Left lung (tissue), 10 donors: ENCODE data around the gene PTPN3. TPM values are rescaled to one million over a fixed set of nuclear protein-coding genes. Genes with fewer than 3 reads are reported as not detected.

Experiments
- ATAC-seq: fragments of 200-7000 bp; cut with Tn5 transposase; one replicate; pipeline ENCODE4 v1.9.1; 2020; ENCODE audit warnings: moderate library complexity
- DNase-seq, 4 donors: peaks; one replicate each; pipeline ENCODE4 v3.0.0-alpha.2; 2013 to 2020
- H3K27ac ChIP-seq, 2 donors: fragments of 200-600 bp; sonication (generic) in 1 of 2; one replicate each; pipeline versions ENCODE4 v1.5.0 to v1.8.0; 2020 to 2021
- H3K27me3 ChIP-seq, 2 donors: fragments of 200-600 bp; sonication (generic) in 1 of 2; one replicate each; pipeline versions ENCODE4 v1.5.0 to v1.8.0; 2020 to 2021
- H3K36me3 ChIP-seq, 2 donors: fragments of 200-600 bp; sonication (generic) in 1 of 2; one replicate each; pipeline versions ENCODE4 v1.5.0 to v1.8.0; 2020 to 2021
- H3K4me1 ChIP-seq, 2 donors: fragments of 200-600 bp; one replicate each; pipeline ENCODE4 v1.8.0; 2021
- H3K4me3 ChIP-seq, 2 donors: fragments of 200-600 bp; sonication (generic) in 1 of 2; one replicate each; pipeline versions ENCODE4 v1.5.0 to v1.8.0; 2020 to 2021; ENCODE audit warnings: mild to moderate bottlenecking in 1 of 2
- H3K9me3 ChIP-seq, 2 donors: fragments of 200-600 bp; sonication (generic) in 1 of 2; one replicate each; pipeline versions ENCODE4 v1.5.0 to v1.8.0; 2020 to 2021
- intact Hi-C, 2 donors: fragments of 100-400 bp; cut with DNase I; formaldehyde crosslinking; loops; one replicate each; pipeline versions ENCODE4 v1.11.2 to v1.14.2; 2022
- polyA plus RNA-seq, 6 donors: library from polyadenylated mRNA; unstranded; fragments of 120-200 nt; gene quantifications; one replicate each; pipeline ENCODE4 v1.2.1, GENCODE V29; 2013; ENCODE audit not compliant: insufficient read length in 6 of 6
- total RNA-seq, 2 donors: library from RNA; stranded (reverse); fragmentation: NEBNext Ultra II Directional; extraction: Animal tissue kit (Norgen Biotek cat#: 25700); gene quantifications; one replicate each; pipeline ENCODE4 v1.2.1, GENCODE V29; 2021
- TF ChIP-seq, protein P1 (sequence below), 2 donors: fragments of 200-600 bp; sonication (generic) in 1 of 2; IDR thresholded peaks; one replicate each; pipeline versions ENCODE4 v1.5.0 to v1.8.0; 2021; ENCODE audit warnings: antibody characterized with exemption in 2 of 2
- donor health status: DM: no; HTN: yes; CAD: no.
- donor health status: DM: no; HTN: no; CAD: no.

Gene PTPN3
- total and polyA plus RNA-seq, 8 donors, result 7.7 to 16.6 (median 15.7) TPM

DNA sequence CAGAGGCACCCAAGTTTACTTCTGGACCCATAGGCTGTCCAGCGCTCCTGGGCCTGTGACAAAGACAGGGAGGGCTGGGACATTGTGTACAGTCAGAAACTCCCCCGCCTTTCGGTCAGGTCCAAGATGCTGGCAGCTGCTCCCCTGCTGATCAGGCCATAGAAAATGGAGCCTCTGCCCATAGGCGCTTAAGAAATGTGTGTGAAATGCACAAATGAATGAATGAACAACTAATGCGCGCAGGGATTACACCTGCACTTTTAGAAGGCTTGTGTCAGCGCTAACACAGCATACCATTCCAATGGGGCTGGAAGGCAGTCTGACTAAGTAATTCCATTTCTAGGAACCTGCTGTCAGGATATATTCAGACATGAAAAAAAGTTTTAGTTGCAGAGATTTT is 16.3 kb downstream of the PTPN3 start:
- DNase-seq (no peak), ATAC-seq (no peak)
- TF ChIP-seq, protein P1, sequence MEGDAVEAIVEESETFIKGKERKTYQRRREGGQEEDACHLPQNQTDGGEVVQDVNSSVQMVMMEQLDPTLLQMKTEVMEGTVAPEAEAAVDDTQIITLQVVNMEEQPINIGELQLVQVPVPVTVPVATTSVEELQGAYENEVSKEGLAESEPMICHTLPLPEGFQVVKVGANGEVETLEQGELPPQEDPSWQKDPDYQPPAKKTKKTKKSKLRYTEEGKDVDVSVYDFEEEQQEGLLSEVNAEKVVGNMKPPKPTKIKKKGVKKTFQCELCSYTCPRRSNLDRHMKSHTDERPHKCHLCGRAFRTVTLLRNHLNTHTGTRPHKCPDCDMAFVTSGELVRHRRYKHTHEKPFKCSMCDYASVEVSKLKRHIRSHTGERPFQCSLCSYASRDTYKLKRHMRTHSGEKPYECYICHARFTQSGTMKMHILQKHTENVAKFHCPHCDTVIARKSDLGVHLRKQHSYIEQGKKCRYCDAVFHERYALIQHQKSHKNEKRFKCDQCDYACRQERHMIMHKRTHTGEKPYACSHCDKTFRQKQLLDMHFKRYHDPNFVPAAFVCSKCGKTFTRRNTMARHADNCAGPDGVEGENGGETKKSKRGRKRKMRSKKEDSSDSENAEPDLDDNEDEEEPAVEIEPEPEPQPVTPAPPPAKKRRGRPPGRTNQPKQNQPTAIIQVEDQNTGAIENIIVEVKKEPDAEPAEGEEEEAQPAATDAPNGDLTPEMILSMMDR (IDR thresholded peaks at IDR 0.05), result no peak
- Histone ChIP-seq H3K4me1 (no peaks in the 10 kb centered on the region), H3K36me3 (no peaks in the 10 kb centered on the region), H3K4me3 (no peak overlapping the region), H3K9me3 (no peaks in the 10 kb centered on the region), H3K27ac (no peak overlapping the region), H3K27me3 (peaks cover 0 to 37% of the 10 kb centered on the region in 2 donors)
- intact Hi-C loops, result no loop called here

DNA sequence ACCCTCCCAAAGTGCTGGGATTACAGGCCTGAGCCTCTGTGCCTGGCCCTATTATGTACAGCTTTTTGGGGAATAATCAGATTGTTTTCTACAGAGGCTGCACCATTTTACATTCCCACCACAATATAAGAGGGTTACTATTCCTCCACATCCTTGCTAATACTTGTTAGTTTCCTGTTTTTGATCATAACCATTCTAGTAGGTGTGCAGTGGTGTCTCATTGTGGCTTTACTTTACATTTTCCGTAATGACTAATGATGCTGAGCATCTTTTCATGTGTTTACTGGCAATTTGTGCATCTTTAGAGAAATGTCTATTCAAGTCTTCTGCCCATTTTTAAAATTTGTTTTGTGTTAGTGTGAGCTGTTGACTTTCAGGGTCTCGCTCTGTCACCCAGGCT is 18.3 kb downstream of the PTPN3 start:
- Histone ChIP-seq H3K27ac (no peak overlapping the region), H3K4me1 (no peaks in the 10 kb centered on the region), H3K36me3 (no peaks in the 10 kb centered on the region), H3K27me3 (peaks cover 0 to 30% of the 10 kb centered on the region in 2 donors), H3K4me3 (no peak overlapping the region), H3K9me3 (no peaks in the 10 kb centered on the region)
- no peak for DNase-seq
- ATAC-seq, result no peak
- intact Hi-C loops, result no loop called here
- TF ChIP-seq, protein P1 (IDR thresholded peaks at IDR 0.05), result no peak

DNA sequence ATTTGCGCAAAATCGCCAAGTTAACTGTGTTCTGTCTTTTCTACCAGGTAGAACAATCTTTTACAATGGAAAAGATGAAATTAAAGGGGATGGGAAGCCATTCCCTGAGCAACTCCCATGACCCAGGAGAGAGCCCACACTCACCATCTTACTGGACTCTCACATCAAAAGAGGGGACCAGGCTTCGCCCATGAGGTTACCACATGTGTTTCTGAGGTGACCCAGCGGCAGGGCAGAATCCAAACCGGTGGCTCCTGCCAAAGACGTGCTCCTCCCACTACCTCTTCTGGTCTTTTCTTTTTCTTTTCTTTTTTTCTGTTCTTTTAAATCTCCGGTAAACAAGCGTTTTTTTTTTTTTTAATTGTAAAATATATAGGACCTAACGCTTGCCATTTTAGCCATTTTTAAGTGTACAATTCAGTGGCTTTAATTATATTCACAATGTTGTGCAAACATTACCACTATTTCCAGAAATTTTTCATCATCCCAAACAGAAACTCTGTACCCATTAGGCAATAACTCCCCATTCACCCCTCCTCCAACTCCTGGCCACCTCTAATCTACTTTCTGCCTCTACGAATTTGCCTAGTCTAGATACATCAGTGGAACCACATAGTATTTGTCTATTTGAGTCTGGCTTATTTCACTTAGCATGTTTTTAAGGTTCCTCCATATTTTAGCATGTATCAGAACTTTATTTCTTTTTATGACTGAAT is 19.3 kb downstream of the PTPN3 start:
- Histone ChIP-seq H3K4me3 (no peak overlapping the region), H3K27me3 (peaks cover 0 to 36% of the 10 kb centered on the region in 2 donors), H3K27ac (peak overlapping the region in 1 of 2 donors; percentile 76), H3K9me3 (no peaks in the 10 kb centered on the region), H3K4me1 (peaks cover 0 to 3% of the 10 kb centered on the region in 2 donors), H3K36me3 (no peaks in the 10 kb centered on the region)
- intact Hi-C loops, result no loop called here
- ATAC-seq (no peak), DNase-seq (no peak)
- TF ChIP-seq, protein P1 (IDR thresholded peaks at IDR 0.05), result no peak

DNA sequence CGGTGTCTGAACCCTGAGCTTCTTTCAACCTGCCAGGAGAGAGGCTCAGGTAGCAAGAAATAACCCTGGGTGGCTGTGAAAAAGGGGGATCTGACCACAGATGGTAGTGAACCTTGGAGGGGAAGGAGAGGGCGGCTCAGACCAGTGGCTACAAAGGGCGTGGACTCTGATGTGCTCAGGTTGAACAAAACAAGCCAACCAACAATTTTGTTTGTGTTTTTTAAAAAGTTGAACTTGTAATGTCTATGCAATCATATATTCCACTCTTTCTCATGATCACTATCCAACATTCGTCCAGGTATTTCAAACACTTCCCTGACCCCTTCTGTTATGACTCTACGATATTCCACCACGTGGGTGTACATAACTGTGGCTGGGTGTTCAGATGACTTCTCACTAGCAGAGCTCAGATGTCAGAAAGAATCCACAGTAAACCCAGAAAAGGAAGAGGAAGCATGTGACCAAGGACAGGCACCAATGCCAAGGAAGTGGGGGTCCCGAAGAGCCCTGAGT is 20.0 kb downstream of the PTPN3 start:
- H3K9me3 ChIP-seq, result no peaks in the 10 kb centered on the region
- intact Hi-C loops, result no loop called here
- no peak overlapping the region for H3K4me3 ChIP-seq
- H3K4me1 ChIP-seq, result peaks cover 0 to 6% of the 10 kb centered on the region in 2 donors
- TF ChIP-seq, protein P1 (IDR thresholded peaks at IDR 0.05), result no peak
- DNase-seq (no peak), ATAC-seq (no peak)
- peaks cover 0 to 40% of the 10 kb centered on the region in 2 donors for H3K27me3 ChIP-seq
- H3K27ac ChIP-seq, result peak overlapping the region; percentile 69 to 76
- H3K36me3 ChIP-seq, result no peaks in the 10 kb centered on the region

DNA sequence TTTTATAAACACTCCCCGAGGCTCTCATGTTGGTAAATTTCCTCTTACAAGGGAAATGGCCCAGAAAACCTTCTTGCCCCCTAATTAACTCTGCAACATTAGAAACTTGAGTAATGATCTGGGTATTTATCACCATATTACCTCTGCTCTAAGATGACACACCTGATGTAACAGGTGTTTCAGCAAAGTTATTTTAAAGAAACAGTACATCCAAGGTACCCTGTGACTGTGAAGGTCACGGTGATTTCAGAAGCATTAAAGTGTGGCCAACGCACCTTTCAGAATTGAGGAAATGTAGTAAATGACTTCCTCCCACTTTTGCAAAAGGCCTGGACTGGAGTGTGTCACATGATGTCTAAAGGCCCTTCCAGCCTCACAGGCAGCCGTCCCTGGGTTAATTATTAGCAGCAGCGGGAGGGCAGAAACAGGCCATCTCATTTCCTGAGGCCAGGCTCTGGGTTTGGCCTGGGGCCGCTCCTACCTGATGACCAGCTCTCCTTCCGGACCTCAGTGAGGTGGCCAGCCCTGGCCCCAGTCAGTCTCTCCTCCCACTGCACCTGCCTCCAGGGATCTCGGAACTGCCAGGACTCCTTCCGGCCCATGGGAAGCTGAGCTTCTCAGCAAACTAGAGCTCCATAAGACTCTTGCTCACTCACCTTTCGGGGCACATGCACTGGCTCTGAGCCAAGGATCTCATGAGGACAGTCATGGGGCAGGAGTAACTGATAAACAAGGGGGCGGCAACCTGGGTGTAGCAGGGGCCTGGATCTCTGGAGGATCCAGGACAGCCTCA is 20.7 kb downstream of the PTPN3 start:
- H3K27ac ChIP-seq, result peak overlapping the region; percentile 69 to 78
- no peaks in the 10 kb centered on the region for H3K9me3 ChIP-seq
- H3K36me3 ChIP-seq, result no peaks in the 10 kb centered on the region
- peaks cover 0 to 46% of the 10 kb centered on the region in 2 donors for H3K27me3 ChIP-seq
- TF ChIP-seq, protein P1 (IDR thresholded peaks at IDR 0.05), result no peak
- peaks cover 0 to 6% of the 10 kb centered on the region in 2 donors for H3K4me1 ChIP-seq
- ATAC-seq (peak; percentile 94), DNase-seq (peak; percentile 23 to 89 (median 86))
- intact Hi-C loops, result no loop called here
- no peak overlapping the region for H3K4me3 ChIP-seq
